Aorta (tissue), 5 donors: ENCODE data around the gene XPOT. TPM values are rescaled to one million over a fixed set of nuclear protein-coding genes. Genes with fewer than 3 reads are reported as not detected.

Experiments
- ATAC-seq: fragments of 200-7000 bp; cut with Tn5 transposase; one replicate; pipeline ENCODE4 v1.9.1; 2022; ENCODE audit warnings: moderate library complexity; ENCODE audit not compliant: low FRiP score
- DNase-seq, 2 donors: peaks; one replicate each; pipeline ENCODE4 v3.0.0-alpha.2; 2020
- H3K27ac ChIP-seq, 2 donors: one replicate each; pipeline ENCODE4 v1.5.1; 2013; ENCODE audit warnings: low read length in 2 of 2, mild to moderate bottlenecking in 2 of 2, moderate library complexity in 2 of 2, control low read depth in 1 of 2, inconsistent platforms in 1 of 2, low read depth in 1 of 2
- H3K27me3 ChIP-seq, 2 donors: one replicate each; pipeline ENCODE4 v1.6.1; 2013; ENCODE audit warnings: control low read depth in 1 of 2, low read length in 1 of 2, mild to moderate bottlenecking in 1 of 2, moderate library complexity in 1 of 2; ENCODE audit not compliant: insufficient read depth in 2 of 2, control insufficient read depth in 1 of 2
- H3K36me3 ChIP-seq, 2 donors: one replicate each; pipeline ENCODE4 v1.6.1; 2013; ENCODE audit warnings: control low read depth in 1 of 2, low read length in 1 of 2, mild to moderate bottlenecking in 1 of 2; ENCODE audit not compliant: insufficient read depth in 2 of 2, control insufficient read depth in 1 of 2
- H3K4me1 ChIP-seq, 2 donors: one replicate each; pipeline ENCODE4 v1.6.1; 2013; ENCODE audit warnings: low read length in 2 of 2, control low read depth in 1 of 2, mild to moderate bottlenecking in 1 of 2, moderate library complexity in 1 of 2; ENCODE audit not compliant: insufficient read depth in 2 of 2, control insufficient read depth in 1 of 2
- H3K4me3 ChIP-seq, 2 donors: one replicate each; pipeline ENCODE4 v1.5.1; 2013; ENCODE audit warnings: low read length in 2 of 2, control low read depth in 1 of 2, mild to moderate bottlenecking in 1 of 2
- H3K9me3 ChIP-seq: one replicate; pipeline ENCODE4 v1.6.1; 2013; ENCODE audit warnings: mild to moderate bottlenecking, low read length; ENCODE audit not compliant: control insufficient read depth
- WGBS, 2 donors: extraction: QIAGEN DNeasy Blood & Tissue Kit; methylation state at CpG; one replicate each; pipeline ENCODE4 v1.1.7; 2013; 5-methylcytosine and 5-hydroxymethylcytosine counted together
- intact Hi-C, 2 donors: fragments of 100-400 bp; cut with DNase I; formaldehyde crosslinking; loops; one replicate each; pipeline versions ENCODE4 v1.14.2 to v1.15.0; 2022
- polyA plus RNA-seq, 2 donors: library from polyadenylated mRNA; stranded (reverse); fragments of 200-250 nt; gene quantifications; one replicate each; pipeline ENCODE4 v1.2.3, GENCODE V29; 2013
- total RNA-seq, 2 donors: library from RNA; stranded (reverse); fragmentation: NEBNext Ultra II Directional; extraction: Animal tissue kit (Norgen Biotek cat#: 25700); gene quantifications; one replicate each; pipeline ENCODE4 v1.2.1, GENCODE V29; 2021
- donor health status: healthy with polysubstance abuse.
- donor health status: Bipolar disorder and iron deficiency.
- donor health status: DM: no; HTN: no; CAD: no.
- donor health status: DM: no; HTN: no; CAD: no.
- donor health status: DM: yes; HTN: yes; CAD: no.

The XPOT gene
- total and polyA plus RNA-seq, 4 donors: 18.2 to 53.9 (median 36.3) TPM

DNA sequence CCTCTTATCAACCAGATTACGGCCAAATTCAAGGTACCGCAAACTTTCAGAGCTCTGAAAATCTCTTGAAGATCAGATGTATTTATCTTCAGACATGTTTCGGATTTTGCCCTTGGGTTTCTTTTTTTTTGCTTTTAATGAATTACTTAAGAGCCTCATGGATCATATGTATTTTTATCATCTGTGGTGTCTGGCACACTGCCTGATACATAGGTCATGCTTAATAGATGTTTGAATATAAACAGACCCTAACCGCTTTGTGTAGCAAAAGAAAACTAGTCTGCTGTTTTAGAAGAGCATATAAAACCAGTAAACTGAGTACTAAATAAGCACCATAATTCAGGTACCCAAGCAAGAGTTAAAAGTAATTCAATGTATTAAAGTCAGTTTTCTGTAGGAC lies 27.6 kb downstream of the XPOT start:
- DNase-seq (no peak), ATAC-seq (no peak)
- Histone ChIP-seq H3K27me3 (no peaks in the 10 kb centered on the region), H3K36me3 (peaks cover 8 to 9% of the 10 kb centered on the region in 2 donors), H3K4me3 (no peak overlapping the region), H3K9me3 (no peaks in the 10 kb centered on the region), H3K4me1 (no peaks in the 10 kb centered on the region), H3K27ac (no peak overlapping the region)
- intact Hi-C loops: no loop called here
- 90 to 91% methylated on average over 4 of the region's 4 CpGs for WGBS, 2 donors

DNA sequence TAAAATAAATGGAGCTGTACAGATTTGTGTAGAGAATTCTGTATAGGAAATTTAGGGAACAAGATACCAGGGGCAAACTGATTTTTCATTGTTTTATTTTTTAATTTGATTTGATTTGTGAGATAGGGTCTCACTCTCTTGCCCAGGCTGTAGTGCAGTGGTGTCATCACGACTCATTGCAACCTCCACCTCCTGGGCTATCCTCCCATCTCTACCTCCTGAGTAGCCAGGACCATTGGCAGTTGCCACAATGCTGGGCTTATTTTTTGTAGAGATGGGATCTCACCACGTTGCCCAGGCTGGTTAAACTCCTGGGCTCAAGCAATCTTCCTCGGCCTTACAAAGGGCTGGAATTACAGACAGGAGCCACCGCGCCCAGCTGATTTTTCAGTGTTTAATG lies 29.7 kb downstream of the XPOT start:
- Histone ChIP-seq H3K4me3 (no peak overlapping the region), H3K4me1 (no peaks in the 10 kb centered on the region), H3K9me3 (no peaks in the 10 kb centered on the region), H3K36me3 (peaks cover 8 to 12% of the 10 kb centered on the region in 2 donors), H3K27me3 (no peaks in the 10 kb centered on the region), H3K27ac (no peak overlapping the region)
- intact Hi-C loops: no loop called here
- ATAC-seq: no peak
- no peak for DNase-seq
- 89 to 93% methylated on average over 5 of the region's 5 CpGs for WGBS, 2 donors

DNA sequence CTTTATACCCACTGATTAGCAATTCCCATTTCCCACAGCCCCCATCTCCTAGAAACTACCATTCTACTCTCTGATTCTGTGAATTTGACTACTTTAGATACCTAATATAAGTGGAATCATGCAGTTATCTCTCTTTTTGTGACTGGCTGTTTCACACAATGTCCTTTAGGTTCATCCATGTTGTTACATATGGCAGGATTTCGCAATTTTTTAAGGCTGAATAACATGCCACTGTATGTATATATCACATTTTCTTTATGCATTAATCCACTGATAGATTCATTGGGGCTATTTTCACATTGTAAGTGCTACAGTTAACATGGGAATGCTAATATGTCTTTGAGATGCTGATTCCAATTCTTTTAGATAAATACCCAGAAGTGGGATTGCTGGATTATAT lies 35.9 kb downstream of the XPOT start:
- DNase-seq: no peak
- Histone ChIP-seq H3K27ac (no peak overlapping the region), H3K27me3 (no peaks in the 10 kb centered on the region), H3K9me3 (no peaks in the 10 kb centered on the region), H3K4me3 (no peak overlapping the region), H3K4me1 (no peaks in the 10 kb centered on the region), H3K36me3 (peaks cover 4 to 7% of the 10 kb centered on the region in 2 donors)
- intact Hi-C loops: no loop called here
- 96 to 99% methylated on average over 1 of the region's 1 CpG for WGBS, 2 donors
- ATAC-seq: no peak

DNA sequence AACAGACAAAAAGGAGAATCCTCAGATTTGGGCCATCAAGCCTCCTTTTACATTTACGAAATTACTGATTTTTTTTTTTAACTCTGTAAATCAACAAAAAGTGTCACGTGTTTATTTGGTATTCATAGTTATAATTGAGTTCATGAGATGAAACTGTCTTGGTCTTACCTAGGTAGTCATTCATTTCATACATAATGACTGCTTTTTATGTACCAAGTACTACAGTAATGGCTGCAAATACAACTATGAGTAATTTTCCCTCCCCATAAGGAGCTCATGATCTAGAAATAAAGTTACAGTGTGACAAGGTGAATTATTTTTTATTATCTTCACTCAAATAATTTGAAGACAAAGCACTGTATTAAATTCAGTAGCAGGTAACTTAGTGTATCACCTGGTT lies 41.3 kb downstream of the XPOT start:
- H3K4me3 ChIP-seq: no peak overlapping the region
- H3K27ac ChIP-seq: no peak overlapping the region
- no peak for ATAC-seq
- H3K36me3 ChIP-seq: peaks cover 0 to 3% of the 10 kb centered on the region in 2 donors
- H3K4me1 ChIP-seq: no peaks in the 10 kb centered on the region
- no peak for DNase-seq
- no peaks in the 10 kb centered on the region for H3K9me3 ChIP-seq
- H3K27me3 ChIP-seq: no peaks in the 10 kb centered on the region
- intact Hi-C loops: no loop called here
- 84 to 87% methylated on average over 2 of the region's 2 CpGs for whole genome bisulfite sequencing, 2 donors

DNA sequence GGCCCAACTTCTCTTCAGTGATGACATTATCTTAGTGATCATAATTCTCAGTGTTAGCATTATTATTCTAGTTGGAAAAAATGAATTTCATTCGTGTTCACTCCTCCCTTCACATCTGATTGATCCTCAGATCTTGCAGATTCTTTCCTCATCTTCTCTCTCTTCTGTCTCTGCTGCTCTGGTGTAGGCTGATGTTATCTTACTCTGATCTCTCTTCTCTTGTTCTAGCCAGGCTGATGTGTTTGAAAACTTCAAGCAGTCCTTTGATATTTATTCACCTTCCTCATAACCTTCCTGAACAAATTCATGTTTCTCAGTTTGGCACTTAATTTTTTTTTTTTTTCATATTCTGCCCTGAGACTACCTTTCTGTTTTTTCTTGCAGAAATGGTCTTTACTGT lies 42.1 kb downstream of the XPOT start:
- no peaks in the 10 kb centered on the region for H3K4me1 ChIP-seq
- intact Hi-C loops: no loop called here
- H3K36me3 ChIP-seq: peaks cover 0 to 3% of the 10 kb centered on the region in 2 donors

DNA sequence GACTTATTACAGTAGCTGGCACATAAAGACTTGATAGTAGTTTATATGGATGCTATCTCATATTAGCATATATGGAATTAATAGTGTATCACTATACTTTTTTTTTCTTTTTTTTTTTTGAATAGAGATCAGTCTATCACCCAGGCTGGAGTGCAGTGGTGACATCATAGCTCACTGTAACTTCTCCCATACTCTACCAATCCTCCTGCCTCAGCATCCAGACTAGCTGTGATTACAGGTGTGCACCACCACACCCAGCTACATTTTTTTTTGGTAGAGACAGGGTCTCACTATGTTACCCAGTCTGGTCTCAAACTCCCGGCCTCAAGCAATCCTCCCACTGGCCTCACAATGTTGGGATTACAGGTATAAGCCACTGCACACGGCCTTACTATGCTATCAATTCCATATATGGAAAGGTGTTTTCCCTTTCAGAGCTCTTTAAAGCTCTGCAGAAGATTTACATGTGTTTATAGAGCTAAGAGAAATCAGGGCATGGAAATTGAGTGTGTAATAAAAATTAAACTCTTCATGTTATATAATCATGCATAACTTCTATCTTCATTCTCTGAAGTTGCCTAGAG lies 46.0 kb downstream of the XPOT start:
- Histone ChIP-seq H3K36me3 (peaks cover 0 to 2% of the 10 kb centered on the region in 2 donors), H3K4me1 (no peaks in the 10 kb centered on the region), H3K9me3 (no peaks in the 10 kb centered on the region), H3K4me3 (no peak overlapping the region), H3K27me3 (no peaks in the 10 kb centered on the region), H3K27ac (no peak overlapping the region)
- DNase-seq: no peak
- no peak for ATAC-seq
- 72 to 79% methylated on average over 2 of the region's 2 CpGs for WGBS, 2 donors
- intact Hi-C loops: loop anchor here in 1 of 2 donors (5.0 kb wide), 1 partner anchor 43 kb away; no protein-coding TSS in a partner anchor

More for the DNA sequence above, 42.1 kb downstream of the XPOT start:
- ATAC-seq: no peak
- DNase-seq: no peak
- Histone ChIP-seq H3K9me3 (no peaks in the 10 kb centered on the region), H3K27ac (no peak overlapping the region), H3K4me3 (no peak overlapping the region), H3K27me3 (no peaks in the 10 kb centered on the region)
- WGBS, 2 donors: 82 to 85% methylated on average over 1 of the region's 1 CpG

DNA sequence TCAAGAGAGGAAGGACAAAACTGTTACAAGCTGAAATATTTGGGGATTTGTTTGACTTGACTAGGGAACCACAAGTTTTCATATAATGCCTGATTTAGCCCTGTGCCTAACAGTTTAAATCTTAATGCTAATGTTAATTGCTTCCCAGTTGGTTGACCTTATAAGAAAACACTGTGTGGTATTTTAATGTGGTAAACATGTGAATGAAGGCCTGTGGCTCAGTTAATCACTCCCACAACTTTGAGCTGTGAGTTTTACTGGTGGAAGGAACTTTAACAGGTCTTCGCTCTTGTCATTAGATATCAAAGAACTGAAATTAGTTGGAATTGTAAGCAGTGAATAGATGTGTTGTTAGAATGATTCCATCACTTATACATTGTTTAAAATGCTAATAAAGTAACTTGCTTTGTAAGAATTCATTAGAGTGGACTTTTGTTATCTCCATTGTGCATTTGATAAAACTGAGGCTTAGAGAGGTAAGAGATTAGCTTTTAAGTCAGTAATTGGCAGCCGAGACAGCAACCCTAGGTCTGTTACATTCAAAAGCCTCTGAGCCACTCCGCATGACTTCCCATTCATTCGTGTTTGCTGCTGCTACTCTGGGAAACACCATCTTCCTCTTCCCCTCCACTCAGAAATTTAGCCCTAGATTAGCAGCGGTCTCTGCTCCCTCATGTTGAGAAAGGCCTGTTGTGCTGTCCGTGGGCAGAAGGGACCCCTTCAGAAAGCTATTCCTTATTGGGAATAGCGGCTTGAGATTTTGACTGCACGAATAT lies 46.7 kb downstream of the XPOT start:
- peak overlapping the region; percentile 24 to 96 for H3K4me3 ChIP-seq
- intact Hi-C loops: loop anchor here in 1 of 2 donors (5.0 kb wide), 1 partner anchor 44 kb away; no protein-coding TSS in a partner anchor
- peak overlapping the region in 1 of 2 donors; percentile 22 for H3K27ac ChIP-seq
- H3K9me3 ChIP-seq: no peaks in the 10 kb centered on the region
- H3K4me1 ChIP-seq: no peaks in the 10 kb centered on the region
- WGBS, 2 donors: 15 to 16% methylated on average over 8 of the region's 8 CpGs
- no peak for DNase-seq
- peaks cover under 1 to 2% of the 10 kb centered on the region in 2 donors for H3K36me3 ChIP-seq
- H3K27me3 ChIP-seq: no peaks in the 10 kb centered on the region
- ATAC-seq: no peak

DNA sequence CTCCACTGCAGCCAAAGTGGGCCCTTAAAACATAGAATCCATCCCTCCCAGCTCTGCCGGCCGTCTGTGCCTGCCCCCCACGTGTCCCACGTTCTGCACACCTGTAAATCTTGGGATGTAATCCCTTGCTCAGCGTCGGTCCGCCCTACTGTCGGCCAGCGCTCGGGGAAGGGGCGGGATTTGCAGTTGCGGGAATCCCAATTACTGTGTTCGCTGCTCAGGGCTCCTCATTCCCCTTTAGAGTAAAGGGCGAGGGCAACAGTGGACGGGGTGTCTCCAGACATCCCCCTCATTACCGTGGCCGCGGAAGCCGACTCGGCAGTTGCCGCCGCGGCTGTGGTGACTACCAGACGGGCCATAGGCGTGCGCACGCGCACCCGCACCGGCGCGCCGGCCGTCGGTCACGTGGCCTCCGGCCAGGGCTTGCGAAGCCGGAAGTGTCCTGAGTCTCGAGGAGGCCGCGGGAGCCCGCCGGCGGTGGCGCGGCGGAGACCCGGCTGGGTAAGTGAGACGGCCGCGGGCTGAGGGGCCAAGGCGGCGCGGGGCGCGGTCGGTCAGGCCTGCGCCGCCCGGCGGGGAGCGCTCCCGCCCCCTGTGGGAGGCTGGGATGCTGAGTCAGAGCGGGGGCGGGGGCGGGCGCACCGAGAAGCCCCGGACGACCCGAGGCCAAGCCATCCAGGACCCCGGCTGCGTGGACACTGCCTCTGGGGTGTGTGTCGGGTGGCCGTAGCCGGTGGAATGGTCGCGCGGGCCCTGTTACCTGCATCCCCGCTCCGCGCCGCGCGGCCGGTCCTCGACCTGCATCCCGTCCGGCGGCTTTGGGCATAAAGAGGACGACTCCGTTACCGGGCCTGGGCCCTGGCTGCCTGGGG lies 47.7 kb downstream of the XPOT start, which contains the start of gene TBK1:
TBK1 (plus strand) TSS at position 434 of the 872 bp plus-strand sequence. CDS start 3,751 bp downstream, outside the sequence.
- peak; percentile 97 for ATAC-seq
- Histone ChIP-seq H3K27ac (peak within 1 kb of the TSS; percentile 79 to 92), H3K4me1 (no peaks in the 10 kb centered on the region), H3K36me3 (peaks cover 2 to 4% of the 10 kb centered on the region in 2 donors), H3K27me3 (no peaks in the 10 kb centered on the region), H3K4me3 (peak within 1 kb of the TSS; percentile 24 to 96), H3K9me3 (no peaks in the 10 kb centered on the region)
- WGBS, 2 donors: 0 to 1% methylated on average over 51 to 94 of the region's 94 CpGs
- intact Hi-C loops: loop anchor here in 1 of 2 donors (5.0 kb wide), 1 partner anchor 45 kb away; no protein-coding TSS in a partner anchor
- DNase-seq: peak; percentile 94 to 97
